ENCODE measurements around the gene CXCL12.

CXCL12 gene

GRCh38 chr10:44382981-44383748 is 1.7 kb downstream of the CXCL12 start:
- H3K27ac ChIP-seq (replicated peaks) = no peak overlapping the region
- H3K4me3 ChIP-seq (replicated peaks; ENCODE audit: insufficient read depth, low read length) = no peak overlapping the region
- no peak for DNase-seq (ENCODE audit: low read depth in 1 of 2, low spot score in 1 of 2)
- no peak for TF ChIP-seq REST (IDR thresholded peaks at IDR 0.05; ENCODE audit: insufficient replicate concordance, low read depth)
- H3K27me3 ChIP-seq (ENCODE audit: insufficient read depth, poor library complexity, severe bottlenecking) = peaks cover 28% of the 10 kb centered on the region

- no peak overlapping the region for H3K4me3 ChIP-seq (replicated peaks; ENCODE audit: insufficient read depth, low read length)
- TF ChIP-seq POLR2AphosphoS5 (IDR thresholded peaks at IDR 0.05; ENCODE audit: low read depth) = no peak
- TF ChIP-seq CTCF (IDR thresholded peaks at IDR 0.05; ENCODE audit: insufficient read depth, low read length) = no peak
- TF ChIP-seq SPI1 (IDR thresholded peaks at IDR 0.05; ENCODE audit: borderline replicate concordance, low read depth) = no peak
- H3K27me3 ChIP-seq (ENCODE audit: insufficient read depth, poor library complexity, severe bottlenecking) = peaks cover 28% of the 10 kb centered on the region
- H3K27ac ChIP-seq (replicated peaks) = no peak overlapping the region
- no peak for DNase-seq (ENCODE audit: low read depth in 1 of 2, low spot score in 1 of 2)
These were observed 2.6 kb downstream of the CXCL12 start for GRCh38 chr10:44382131-44382858.

- H3K4me3 ChIP-seq (replicated peaks; ENCODE audit: insufficient read depth, low read length) = no peak overlapping the region
- H3K27me3 ChIP-seq (ENCODE audit: insufficient read depth, poor library complexity, severe bottlenecking) = peaks cover 26% of the 10 kb centered on the region
- TF ChIP-seq SPI1 (IDR thresholded peaks at IDR 0.05; ENCODE audit: borderline replicate concordance, low read depth) = no peak
- TF ChIP-seq GABPA (IDR thresholded peaks at IDR 0.05; ENCODE audit: low read depth) = no peak
- no peak for TF ChIP-seq CTCF (IDR thresholded peaks at IDR 0.05; ENCODE audit: insufficient read depth, low read length)
- no peak for TF ChIP-seq REST (IDR thresholded peaks at IDR 0.05; ENCODE audit: insufficient replicate concordance, low read depth)
- no peak for TF ChIP-seq POLR2AphosphoS5 (IDR thresholded peaks at IDR 0.05; ENCODE audit: low read depth)
- DNase-seq (ENCODE audit: low read depth in 1 of 2, low spot score in 1 of 2) = no peak
- no peak overlapping the region for H3K27ac ChIP-seq (replicated peaks)
These were observed 3.9 kb downstream of the CXCL12 start for GRCh38 chr10:44380829-44381600.

DNA sequence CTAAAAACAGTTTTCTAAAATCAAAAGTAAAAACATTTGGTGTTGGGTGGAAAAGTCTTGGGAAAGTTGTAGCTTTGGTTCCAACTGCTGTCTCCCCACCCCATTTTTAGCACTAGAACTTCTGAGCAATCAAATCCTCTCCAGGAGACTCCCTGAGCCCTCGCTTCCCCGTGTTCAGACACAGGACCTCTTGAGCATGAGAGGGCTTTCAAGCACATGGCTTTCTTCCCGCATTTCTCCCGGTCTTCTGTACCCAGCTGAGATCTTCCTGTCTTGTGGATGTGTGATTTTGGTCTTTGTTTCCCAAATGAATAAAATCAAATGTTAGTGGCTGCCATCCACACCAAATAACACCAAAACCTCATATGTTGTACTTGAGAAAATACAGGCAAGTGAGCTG is 5.0 kb downstream of the CXCL12 start:
- Histone ChIP-seq H3K27me3 (ENCODE audit: insufficient read depth, poor library complexity, severe bottlenecking) (peaks cover 16% of the 10 kb centered on the region), H3K27ac (replicated peaks) (no peak overlapping the region), H3K4me3 (replicated peaks; ENCODE audit: insufficient read depth, low read length) (no peak overlapping the region)
- no peak for DNase-seq (ENCODE audit: low read depth in 1 of 2, low spot score in 1 of 2)
- TF ChIP-seq CTCF (IDR thresholded peaks at IDR 0.05; ENCODE audit: insufficient read depth, low read length) (no peak), REST (IDR thresholded peaks at IDR 0.05; ENCODE audit: insufficient replicate concordance, low read depth) (no peak)
